CD4-positive, alpha-beta memory T cell (primary cell): Measurements from ENCODE around the gene FN1. TPM values are rescaled to one million over a fixed set of nuclear protein-coding genes. Genes with fewer than 3 reads are reported as not detected.

Experiments used
- CTCF ChIA-PET: fragments of 350-600 bp; sonication (Branson Sonifier 250); formaldehyde crosslinking; loops from one replicate; lab custom pipeline; 2021; ENCODE audit warnings: inconsistent platforms; ENCODE audit not compliant: partially characterized antibody; lab: Charles Lee
- POLR2A ChIA-PET: fragments of 350-600 bp; sonication (Branson Sonifier 250); formaldehyde crosslinking; loops from one replicate; lab custom pipeline; 2021; ENCODE audit not compliant: partially characterized antibody; lab: Charles Lee
- DNase-seq, 5 donors: peaks; one replicate each; pipeline versions ENCODE4 v3.0.0 to v3.0.0-alpha.2; 2020 to 2022; ENCODE audit warnings: mixed read lengths in 1 of 5
- H3K27ac ChIP-seq: one replicate; pipeline ENCODE4 v1.7.0; 2013; ENCODE audit warnings: low read depth, low read length
- H3K27me3 ChIP-seq: 2 replicates; pipeline ENCODE4 v1.7.0; 2013; ENCODE audit warnings: mild to moderate bottlenecking, low read length, moderate library complexity; ENCODE audit not compliant: insufficient read depth
- H3K36me3 ChIP-seq: 2 replicates; pipeline ENCODE4 v1.7.0; 2013; ENCODE audit warnings: mild to moderate bottlenecking, low read length, moderate library complexity; ENCODE audit not compliant: insufficient read depth
- H3K4me1 ChIP-seq: 2 replicates; pipeline ENCODE4 v1.7.0; 2013; ENCODE audit warnings: mild to moderate bottlenecking, low read length, moderate library complexity; ENCODE audit not compliant: insufficient read depth
- H3K4me3 ChIP-seq, 2 donors: one replicate each; pipeline ENCODE4 v1.7.0; 2013; ENCODE audit warnings: low read length in 2 of 2, mild to moderate bottlenecking in 1 of 2
- H3K9me3 ChIP-seq, 2 donors: one replicate each; pipeline ENCODE4 v1.7.0; 2013; ENCODE audit warnings: low read length in 2 of 2, control low read depth in 1 of 2; ENCODE audit not compliant: control insufficient read depth in 1 of 2
- H3K27ac Mint-ChIP-seq, 7 donors: one replicate each; pipeline ENCODE4 v1.8.0; 2020 to 2021; ENCODE audit warnings: mixed read lengths in 7 of 7, mild to moderate bottlenecking in 6 of 7, inconsistent platforms in 3 of 7, moderate library complexity in 3 of 7
- H3K27me3 Mint-ChIP-seq, 2 donors: one replicate each; pipeline ENCODE4 v1.8.0; 2020 to 2021; ENCODE audit warnings: mixed read lengths in 2 of 2
- H3K36me3 Mint-ChIP-seq, 2 donors: one replicate each; pipeline ENCODE4 v1.8.0; 2020 to 2021; ENCODE audit warnings: mixed read lengths in 2 of 2, inconsistent platforms in 1 of 2, mild to moderate bottlenecking in 1 of 2
- H3K4me1 Mint-ChIP-seq, 4 donors: one replicate each; pipeline ENCODE4 v1.8.0; 2020 to 2021; ENCODE audit warnings: mixed read lengths in 4 of 4, mild to moderate bottlenecking in 1 of 4
- H3K4me3 Mint-ChIP-seq, 8 donors: one replicate each; pipeline ENCODE4 v1.8.0; 2020 to 2021; ENCODE audit warnings: mixed read lengths in 8 of 8, mild to moderate bottlenecking in 7 of 8, moderate library complexity in 6 of 8, inconsistent platforms in 3 of 8
- H3K9me3 Mint-ChIP-seq, 8 donors: one replicate each; pipeline ENCODE4 v1.8.0; 2020 to 2021; ENCODE audit warnings: mixed read lengths in 8 of 8, mild to moderate bottlenecking in 5 of 8, inconsistent platforms in 3 of 8, moderate library complexity in 1 of 8
- intact Hi-C: fragments of 100-400 bp; cut with micrococcal nuclease; formaldehyde crosslinking; loops from one replicate; pipeline ENCODE4 v1.15.1; 2023
- polyA plus RNA-seq, 2 donors: library from polyadenylated mRNA; unstranded; fragments of 300-500 nt; fragmentation: Illumina TruSeq; gene quantifications; one replicate each; pipeline ENCODE4 v1.2.3, GENCODE V29; 2021
- total RNA-seq, 2 experiments: library from RNA; stranded (reverse); gene quantifications; one replicate each; pipeline ENCODE4 v1.2.3, GENCODE V29; 2021

The FN1 gene
- total and polyA plus RNA-seq, 4 experiments from 2014 or later: 0.38 to 1.2 TPM; not detected in 2

- POLR2A ChIA-PET: no interaction called here
- no peak overlapping the region for H3K4me3 ChIP-seq
- Mint-ChIP-seq H3K27me3 (no peaks in the 10 kb centered on the region), H3K9me3 (no peaks in the 10 kb centered on the region), H3K4me1 (no peaks in the 10 kb centered on the region), H3K27ac (no peak overlapping the region), H3K4me3 (no peak overlapping the region), H3K36me3 (peaks cover 1 to 18% of the 10 kb centered on the region in 2 donors)
- CTCF ChIA-PET: no interaction called here
- H3K36me3 ChIP-seq: no peaks in the 10 kb centered on the region
- no peak for DNase-seq
- H3K27ac ChIP-seq: no peak overlapping the region
- H3K4me1 ChIP-seq: no peaks in the 10 kb centered on the region
- intact Hi-C loops: no loop called here
- H3K27me3 ChIP-seq: no peaks in the 10 kb centered on the region
- H3K9me3 ChIP-seq: no peaks in the 10 kb centered on the region
Measured at GRCh38 chr2:215379039-215379438, 56.8 kb downstream of the FN1 start.

GRCh38 chr2:215378045-215378444 is 57.8 kb downstream of the FN1 start:
- no peaks in the 10 kb centered on the region for H3K4me1 Mint-ChIP-seq
- Histone ChIP-seq H3K36me3 (no peaks in the 10 kb centered on the region), H3K9me3 (no peaks in the 10 kb centered on the region), H3K27me3 (no peaks in the 10 kb centered on the region), H3K4me3 (no peak overlapping the region), H3K4me1 (no peaks in the 10 kb centered on the region), H3K27ac (no peak overlapping the region)
- no peak overlapping the region for H3K4me3 Mint-ChIP-seq
- H3K27ac Mint-ChIP-seq: no peak overlapping the region
- POLR2A ChIA-PET: no interaction called here
- no peaks in the 10 kb centered on the region for H3K9me3 Mint-ChIP-seq
- intact Hi-C loops: no loop called here
- H3K27me3 Mint-ChIP-seq: no peaks in the 10 kb centered on the region
- peaks cover 4 to 25% of the 10 kb centered on the region in 2 donors for H3K36me3 Mint-ChIP-seq
- CTCF ChIA-PET: no interaction called here
- no peak for DNase-seq

GRCh38 chr2:215377283-215377682 is 58.6 kb downstream of the FN1 start:
- Histone ChIP-seq H3K36me3 (no peaks in the 10 kb centered on the region), H3K9me3 (no peaks in the 10 kb centered on the region), H3K27me3 (no peaks in the 10 kb centered on the region), H3K4me1 (no peaks in the 10 kb centered on the region), H3K4me3 (no peak overlapping the region), H3K27ac (no peak overlapping the region)
- DNase-seq: no peak
- Mint-ChIP-seq H3K27ac (no peak overlapping the region), H3K4me1 (no peaks in the 10 kb centered on the region), H3K27me3 (no peaks in the 10 kb centered on the region), H3K4me3 (no peak overlapping the region), H3K36me3 (peaks cover 4 to 26% of the 10 kb centered on the region in 2 donors), H3K9me3 (no peaks in the 10 kb centered on the region)
- POLR2A ChIA-PET: no interaction called here
- intact Hi-C loops: no loop called here
- CTCF ChIA-PET: no interaction called here

GRCh38 chr2:215376103-215376780 is 59.6 kb downstream of the FN1 start:
- CTCF ChIA-PET: no interaction called here
- no peaks in the 10 kb centered on the region for H3K4me1 ChIP-seq

GRCh38 chr2:215375467-215375830 is 60.4 kb downstream of the FN1 start:
- Histone ChIP-seq H3K27me3 (no peaks in the 10 kb centered on the region), H3K4me3 (no peak overlapping the region), H3K4me1 (no peaks in the 10 kb centered on the region), H3K27ac (no peak overlapping the region), H3K36me3 (no peaks in the 10 kb centered on the region), H3K9me3 (no peaks in the 10 kb centered on the region)
- ChIA-PET POLR2A (no interaction called here), CTCF (no interaction called here)
- Mint-ChIP-seq H3K4me3 (no peak overlapping the region), H3K9me3 (no peaks in the 10 kb centered on the region), H3K4me1 (no peaks in the 10 kb centered on the region), H3K27ac (no peak overlapping the region), H3K36me3 (peaks cover 6 to 26% of the 10 kb centered on the region in 2 donors), H3K27me3 (no peaks in the 10 kb centered on the region)
- DNase-seq: no peak
- intact Hi-C loops: no loop called here

More at GRCh38 chr2:215376103-215376780, 59.6 kb downstream of the FN1 start:
- no peaks in the 10 kb centered on the region for H3K27me3 Mint-ChIP-seq
- H3K4me1 Mint-ChIP-seq: no peaks in the 10 kb centered on the region
- no peaks in the 10 kb centered on the region for H3K36me3 ChIP-seq
- POLR2A ChIA-PET: no interaction called here
- no peak for DNase-seq
- H3K9me3 ChIP-seq: no peaks in the 10 kb centered on the region
- H3K36me3 Mint-ChIP-seq: peaks cover 6 to 26% of the 10 kb centered on the region in 2 donors
- H3K27me3 ChIP-seq: no peaks in the 10 kb centered on the region
- no peaks in the 10 kb centered on the region for H3K9me3 Mint-ChIP-seq
- intact Hi-C loops: no loop called here
- no peak overlapping the region for H3K27ac ChIP-seq
- no peak overlapping the region for H3K4me3 ChIP-seq
- no peak overlapping the region for H3K27ac Mint-ChIP-seq
- H3K4me3 Mint-ChIP-seq: no peak overlapping the region

GRCh38 chr2:215374642-215375466 is 61.0 kb downstream of the FN1 start:
- H3K4me1 Mint-ChIP-seq: no peaks in the 10 kb centered on the region
- no peak for DNase-seq
- Histone ChIP-seq H3K9me3 (no peaks in the 10 kb centered on the region), H3K4me3 (no peak overlapping the region), H3K4me1 (no peaks in the 10 kb centered on the region), H3K27ac (no peak overlapping the region), H3K36me3 (no peaks in the 10 kb centered on the region), H3K27me3 (no peaks in the 10 kb centered on the region)
- intact Hi-C loops: no loop called here
- ChIA-PET CTCF (no interaction called here), POLR2A (no interaction called here)
- H3K9me3 Mint-ChIP-seq: no peaks in the 10 kb centered on the region
- H3K27ac Mint-ChIP-seq: no peak overlapping the region
- H3K36me3 Mint-ChIP-seq: peaks cover 6 to 26% of the 10 kb centered on the region in 2 donors
- H3K27me3 Mint-ChIP-seq: no peaks in the 10 kb centered on the region
- H3K4me3 Mint-ChIP-seq: no peak overlapping the region

- no peak overlapping the region for H3K4me3 ChIP-seq
- no peaks in the 10 kb centered on the region for H3K27me3 ChIP-seq
- Mint-ChIP-seq H3K27me3 (no peaks in the 10 kb centered on the region), H3K9me3 (no peaks in the 10 kb centered on the region), H3K36me3 (peaks cover 6 to 26% of the 10 kb centered on the region in 2 donors), H3K4me1 (no peaks in the 10 kb centered on the region), H3K4me3 (no peak overlapping the region), H3K27ac (no peak overlapping the region)
- DNase-seq: no peak
- no peaks in the 10 kb centered on the region for H3K9me3 ChIP-seq
- intact Hi-C loops: no loop called here
- ChIA-PET CTCF (no interaction called here), POLR2A (no interaction called here)
- no peaks in the 10 kb centered on the region for H3K4me1 ChIP-seq
- no peaks in the 10 kb centered on the region for H3K36me3 ChIP-seq
- H3K27ac ChIP-seq: no peak overlapping the region
Measured at GRCh38 chr2:215374002-215374401, 61.9 kb downstream of the FN1 start.
